ENCODE data around the gene PTGDS.

PTGDS gene

GRCh38 chr9:136942881-136943230, 34.4 kb upstream of the PTGDS start:
- Mint-ChIP-seq H3K27me3 (no peaks in the 10 kb centered on the region), H3K9me3 (no peaks in the 10 kb centered on the region), H3K4me3 (peak overlapping the region; percentile 20), H3K27ac (no peak overlapping the region), H3K36me3 (ENCODE audit: low read depth) (peaks cover 19% of the 10 kb centered on the region), H3K4me1 (ENCODE audit: low read depth) (peaks cover 9% of the 10 kb centered on the region)

GRCh38 chr9:136943291-136944211, 33.8 kb upstream of the PTGDS start:
- H3K9me3 Mint-ChIP-seq, result no peaks in the 10 kb centered on the region
- peak overlapping the region; percentile 80 for H3K27ac Mint-ChIP-seq
- peak overlapping the region; percentile 82 for H3K4me3 Mint-ChIP-seq
- peaks cover 9% of the 10 kb centered on the region for H3K4me1 Mint-ChIP-seq (ENCODE audit: low read depth)
- no peaks in the 10 kb centered on the region for H3K27me3 Mint-ChIP-seq
- peaks cover 17% of the 10 kb centered on the region for H3K36me3 Mint-ChIP-seq (ENCODE audit: low read depth)

- peaks cover 11% of the 10 kb centered on the region for H3K36me3 Mint-ChIP-seq (ENCODE audit: low read depth)
Measured at GRCh38 chr9:136944212-136944518, 33.1 kb upstream of the PTGDS start.

GRCh38 chr9:136944519-136945332, 32.6 kb upstream of the PTGDS start, which contains the start of the genes C8G and FBXW5:
TSS of gene C8G (plus strand) at chr9:136945243. CDS start at chr9:136945321, 78 bp downstream.
TSS of gene FBXW5 (minus strand) at chr9:136944738. CDS start at chr9:136944083, 655 bp downstream.
- Mint-ChIP-seq H3K27ac (peak within 1 kb of the TSS; percentile 80), H3K4me3 (peak within 1 kb of the TSS; percentile 82)

More at GRCh38 chr9:136944212-136944518, 33.1 kb upstream of the PTGDS start:
- Mint-ChIP-seq H3K27me3 (no peaks in the 10 kb centered on the region), H3K4me3 (peak overlapping the region; percentile 82), H3K9me3 (no peaks in the 10 kb centered on the region), H3K4me1 (ENCODE audit: low read depth) (peaks cover 9% of the 10 kb centered on the region), H3K27ac (peak overlapping the region; percentile 80)

GRCh38 chr9:136945333-136946227, 31.7 kb upstream of the PTGDS start:
- H3K27me3 Mint-ChIP-seq, result no peaks in the 10 kb centered on the region
- H3K27ac Mint-ChIP-seq, result no peak overlapping the region
- H3K36me3 Mint-ChIP-seq (ENCODE audit: low read depth), result peaks cover 9% of the 10 kb centered on the region
- no peaks in the 10 kb centered on the region for H3K9me3 Mint-ChIP-seq
- no peak overlapping the region for H3K4me3 Mint-ChIP-seq
- H3K4me1 Mint-ChIP-seq (ENCODE audit: low read depth), result peaks cover 13% of the 10 kb centered on the region

More at GRCh38 chr9:136944519-136945332, 32.6 kb upstream of the PTGDS start, which contains the start of the genes C8G and FBXW5:
- H3K9me3 Mint-ChIP-seq, result no peaks in the 10 kb centered on the region
- H3K27me3 Mint-ChIP-seq, result no peaks in the 10 kb centered on the region
- peaks cover 9% of the 10 kb centered on the region for H3K36me3 Mint-ChIP-seq (ENCODE audit: low read depth)
- H3K4me1 Mint-ChIP-seq (ENCODE audit: low read depth), result peaks cover 9% of the 10 kb centered on the region

GRCh38 chr9:136946228-136947027, 30.9 kb upstream of the PTGDS start:
- Mint-ChIP-seq H3K4me3 (no peak overlapping the region), H3K4me1 (ENCODE audit: low read depth) (peaks cover 13% of the 10 kb centered on the region), H3K9me3 (no peaks in the 10 kb centered on the region), H3K27ac (no peak overlapping the region), H3K27me3 (no peaks in the 10 kb centered on the region), H3K36me3 (ENCODE audit: low read depth) (peaks cover 5% of the 10 kb centered on the region)

- Mint-ChIP-seq H3K27ac (no peak overlapping the region), H3K4me3 (no peak overlapping the region), H3K27me3 (no peaks in the 10 kb centered on the region), H3K36me3 (ENCODE audit: low read depth) (no peaks in the 10 kb centered on the region), H3K9me3 (no peaks in the 10 kb centered on the region), H3K4me1 (ENCODE audit: low read depth) (peaks cover 13% of the 10 kb centered on the region)
Measured at GRCh38 chr9:136947028-136947891, 30.0 kb upstream of the PTGDS start.

- Mint-ChIP-seq H3K4me3 (peak overlapping the region; percentile 40), H3K4me1 (ENCODE audit: low read depth) (peaks cover 7% of the 10 kb centered on the region), H3K27ac (no peak overlapping the region), H3K27me3 (no peaks in the 10 kb centered on the region), H3K9me3 (no peaks in the 10 kb centered on the region), H3K36me3 (ENCODE audit: low read depth) (no peaks in the 10 kb centered on the region)
Measured at GRCh38 chr9:136947955-136948510, 29.3 kb upstream of the PTGDS start.

- H3K36me3 Mint-ChIP-seq (ENCODE audit: low read depth), result no peaks in the 10 kb centered on the region
- peak overlapping the region; percentile 80 for H3K4me3 Mint-ChIP-seq
- peaks cover 7% of the 10 kb centered on the region for H3K4me1 Mint-ChIP-seq (ENCODE audit: low read depth)
- H3K27ac Mint-ChIP-seq, result peak overlapping the region; percentile 75
- H3K27me3 Mint-ChIP-seq, result no peaks in the 10 kb centered on the region
- no peaks in the 10 kb centered on the region for H3K9me3 Mint-ChIP-seq
Measured at GRCh38 chr9:136949239-136949816, 28.0 kb upstream of the PTGDS start.

GRCh38 chr9:136949817-136950655, 27.3 kb upstream of the PTGDS start:
- Mint-ChIP-seq H3K9me3 (no peaks in the 10 kb centered on the region), H3K4me3 (peak overlapping the region; percentile 80), H3K27me3 (no peaks in the 10 kb centered on the region), H3K4me1 (ENCODE audit: low read depth) (peaks cover 3% of the 10 kb centered on the region), H3K27ac (peak overlapping the region; percentile 79), H3K36me3 (ENCODE audit: low read depth) (no peaks in the 10 kb centered on the region)

- Mint-ChIP-seq H3K36me3 (ENCODE audit: low read depth) (no peaks in the 10 kb centered on the region), H3K9me3 (no peaks in the 10 kb centered on the region), H3K27ac (peak overlapping the region; percentile 79), H3K4me1 (ENCODE audit: low read depth) (peaks cover 3% of the 10 kb centered on the region), H3K27me3 (no peaks in the 10 kb centered on the region), H3K4me3 (peak overlapping the region; percentile 77)
Measured at GRCh38 chr9:136950656-136951276, 26.5 kb upstream of the PTGDS start.
